Neuronal stem cell (in vitro differentiated cells): ENCODE data around the gene RFC3.
A peak's percentile ranks its signal among the peaks of the same experiment; 100 is the strongest.
"Not testable (repeated sequence)": the region's sequence is repeated elsewhere in the genome, so short reads cannot be mapped to it uniquely, and the experiment has no call there.

Experiments
- DNase-seq: peaks from one replicate; pipeline ENCODE4 v3.0.0-alpha.2; 2013; ENCODE audit warnings: low spot score
- H2AFZ ChIP-seq: one replicate; pipeline ENCODE4 v1.6.1; 2013; ENCODE audit warnings: mild to moderate bottlenecking, low read length, inconsistent platforms
- H2AK5ac ChIP-seq: 2 replicates; pipeline ENCODE4 v1.6.1; 2013; ENCODE audit warnings: low read depth, mild to moderate bottlenecking, inconsistent platforms, low read length, moderate library complexity, mixed read lengths
- H2BK120ac ChIP-seq: 2 replicates; pipeline ENCODE4 v1.6.1; 2013; ENCODE audit warnings: low read depth, mild to moderate bottlenecking, inconsistent platforms, low read length, moderate library complexity, mixed read lengths
- H2BK12ac ChIP-seq: one replicate; pipeline ENCODE4 v1.6.1; 2013; ENCODE audit warnings: low read length, inconsistent platforms
- H2BK15ac ChIP-seq: 2 replicates; pipeline ENCODE4 v1.6.1; 2013; ENCODE audit warnings: mild to moderate bottlenecking, low read length, inconsistent platforms, mixed read lengths
- H2BK5ac ChIP-seq: one replicate; pipeline ENCODE4 v1.6.1; 2013; ENCODE audit warnings: inconsistent platforms, mild to moderate bottlenecking, low read length, moderate library complexity
- H3K14ac ChIP-seq: one replicate; pipeline ENCODE4 v1.6.1; 2013; ENCODE audit warnings: low read length, inconsistent platforms
- H3K18ac ChIP-seq: 2 replicates; pipeline ENCODE4 v1.6.1; 2013; ENCODE audit warnings: low read length, inconsistent platforms
- H3K23ac ChIP-seq: 2 replicates; pipeline ENCODE4 v1.6.1; 2013; ENCODE audit warnings: low read depth, mild to moderate bottlenecking, mixed read lengths, low read length, inconsistent platforms; ENCODE audit not compliant: poor library complexity
- H3K27ac ChIP-seq: replicated peaks from 3 replicates; pipeline ENCODE4 v1.5.1; 2013; ENCODE audit warnings: low read length, inconsistent platforms
- H3K27me3 ChIP-seq, 3 experiments: 2 replicates each; pipeline ENCODE4 v1.6.1; 2013; ENCODE audit warnings: low read length in 3 of 3, mild to moderate bottlenecking in 2 of 3, inconsistent platforms in 1 of 3, low read depth in 1 of 3, mixed read lengths in 1 of 3, moderate library complexity in 1 of 3; ENCODE audit not compliant: control insufficient read depth in 3 of 3, insufficient read depth in 3 of 3
- H3K36me3 ChIP-seq, 2 donors: replicated peaks in 1 of 2; 2 replicates each; pipeline ENCODE4 v1.6.1; 2013; ENCODE audit warnings: low read length in 2 of 2; ENCODE audit not compliant: control insufficient read depth in 2 of 2, insufficient read depth in 2 of 2
- H3K4ac ChIP-seq: 2 replicates; pipeline ENCODE4 v1.6.1; 2013; ENCODE audit warnings: inconsistent platforms, mild to moderate bottlenecking, low read length, moderate library complexity
- H3K4me1 ChIP-seq, 2 donors: 1 replicate in 1 of 2; 2 replicates in 1 of 2; pipeline ENCODE4 v1.6.1; 2013; ENCODE audit warnings: low read length in 2 of 2, low read depth in 1 of 2; ENCODE audit not compliant: control insufficient read depth in 2 of 2, insufficient read depth in 1 of 2
- H3K4me2 ChIP-seq: one replicate; pipeline ENCODE4 v1.6.1; 2013; ENCODE audit warnings: mild to moderate bottlenecking, low read length, inconsistent platforms; ENCODE audit not compliant: insufficient read depth, poor library complexity, severe bottlenecking
- H3K4me3 ChIP-seq, 2 donors: 2 replicates each; pipeline ENCODE4 v1.5.1; 2013; ENCODE audit warnings: low read length in 2 of 2, mild to moderate bottlenecking in 2 of 2, inconsistent platforms in 1 of 2, moderate library complexity in 1 of 2
- H3K79me1 ChIP-seq: one replicate; pipeline ENCODE4 v1.6.1; 2013; ENCODE audit warnings: low read depth, mild to moderate bottlenecking, inconsistent platforms, low read length, moderate library complexity
- H3K9ac ChIP-seq: one replicate; pipeline ENCODE4 v1.6.1; 2013; ENCODE audit warnings: mild to moderate bottlenecking, low read depth, low read length, inconsistent platforms; ENCODE audit not compliant: poor library complexity
- H3K9me3 ChIP-seq, 2 donors: replicated peaks in 1 of 2; 2 replicates each; pipeline versions ENCODE3 to v1.6.1; 2013; ENCODE audit warnings: low read length in 2 of 2, mild to moderate bottlenecking in 2 of 2, inconsistent platforms in 1 of 2, low read depth in 1 of 2, mixed read lengths in 1 of 2, moderate library complexity in 1 of 2; ENCODE audit not compliant: control insufficient read depth in 2 of 2, insufficient read depth in 1 of 2
- H4K8ac ChIP-seq: one replicate; pipeline ENCODE4 v1.6.1; 2013; ENCODE audit warnings: low read depth, mild to moderate bottlenecking, inconsistent platforms, low read length, moderate library complexity
- H4K91ac ChIP-seq: one replicate; pipeline ENCODE4 v1.6.1; 2013; ENCODE audit warnings: low read length, low read depth, mild to moderate bottlenecking, inconsistent platforms; ENCODE audit not compliant: poor library complexity
- WGBS, 2 donors: extraction: QIAGEN DNeasy Blood & Tissue Kit; methylation state at CpG; one replicate each; pipeline ENCODE4 v1.1.7; 2013; ENCODE audit warnings: missing lambda C conversion rate in 2 of 2, mixed read lengths in 1 of 2; ENCODE audit not compliant: insufficient read length in 2 of 2, insufficient replicate concordance in 1 of 2; ENCODE audit errors: extremely low coverage in 2 of 2; 5-methylcytosine and 5-hydroxymethylcytosine counted together

RFC3 gene

GRCh38 chr13:33806470-33807248 lies 11.3 kb upstream of the RFC3 start:
- H3K4ac ChIP-seq: no peak overlapping the region
- H3K23ac ChIP-seq: no peak overlapping the region
- H3K4me2 ChIP-seq: no peak overlapping the region
- H3K4me1 ChIP-seq: no peaks in the 10 kb centered on the region
- no peak overlapping the region for H3K18ac ChIP-seq
- peaks cover 0 to 16% (median 0%) of the 10 kb centered on the region in 3 experiments for H3K27me3 ChIP-seq
- no peak overlapping the region for H2BK15ac ChIP-seq
- H3K36me3 ChIP-seq: no peaks in the 10 kb centered on the region
- no peak overlapping the region for H4K8ac ChIP-seq
- no peak overlapping the region for H2AFZ ChIP-seq
- no peak overlapping the region for H2AK5ac ChIP-seq
- no peak for DNase-seq
- no peak overlapping the region for H2BK5ac ChIP-seq
- no peak overlapping the region for H3K14ac ChIP-seq
- WGBS, 2 donors: no CpG with 5 or more reads among the region's 8 CpGs
- H2BK12ac ChIP-seq: no peak overlapping the region
- no peaks in the 10 kb centered on the region for H3K79me1 ChIP-seq
- H2BK120ac ChIP-seq: no peak overlapping the region
- H3K9me3 ChIP-seq: no peaks in the 10 kb centered on the region
- H3K27ac ChIP-seq: no peak overlapping the region
- no peak overlapping the region for H3K9ac ChIP-seq
- H4K91ac ChIP-seq: no peak overlapping the region
- H3K4me3 ChIP-seq: no peak overlapping the region

GRCh38 chr13:33812829-33813228 lies 5.1 kb upstream of the RFC3 start:
- not testable (repeated sequence) for H3K4me1 ChIP-seq, DNase-seq, H3K14ac ChIP-seq, H3K4me2 ChIP-seq, H4K91ac ChIP-seq, H3K27ac ChIP-seq, H2BK15ac ChIP-seq, H3K4ac ChIP-seq, H3K18ac ChIP-seq, H2BK5ac ChIP-seq, H3K27me3 ChIP-seq, H3K4me3 ChIP-seq, H4K8ac ChIP-seq, H2AK5ac ChIP-seq, H2BK120ac ChIP-seq, H2BK12ac ChIP-seq, H3K36me3 ChIP-seq, H2AFZ ChIP-seq, H3K79me1 ChIP-seq, H3K9ac ChIP-seq, H3K23ac ChIP-seq, H3K9me3 ChIP-seq
- WGBS, 2 donors: no CpG with 5 or more reads among the region's 7 CpGs

- Histone ChIP-seq H2BK12ac (no peak overlapping the region), H4K91ac (no peak overlapping the region), H3K14ac (no peak overlapping the region), H2BK15ac (no peak overlapping the region), H3K23ac (no peak overlapping the region), H3K9ac (no peak overlapping the region), H3K36me3 (peaks cover 0 to 7% of the 10 kb centered on the region in 2 donors), H2BK5ac (no peak overlapping the region), H2AK5ac (no peak overlapping the region), H3K4me3 (no peak overlapping the region), H2BK120ac (no peak overlapping the region), H3K18ac (no peak overlapping the region), H3K4me1 (no peaks in the 10 kb centered on the region), H3K27me3 (no peaks in the 10 kb centered on the region), H3K79me1 (peaks cover 1% of the 10 kb centered on the region), H3K4ac (no peak overlapping the region), H3K9me3 (no peaks in the 10 kb centered on the region), H3K4me2 (no peak overlapping the region), H3K27ac (no peak overlapping the region), H4K8ac (no peak overlapping the region), H2AFZ (no peak overlapping the region)
- WGBS, 2 donors: no CpG with 5 or more reads among the region's 1 CpG
- DNase-seq: no peak
Observed at GRCh38 chr13:33815011-33815550, 2.9 kb upstream of the RFC3 start.

GRCh38 chr13:33816912-33817311 lies 1.0 kb upstream of the RFC3 start:
- no peak for DNase-seq
- WGBS, 2 donors: no CpG with 5 or more reads among the region's 2 CpGs
- peak overlapping the region; percentile 44 for H2AFZ ChIP-seq
- no peak overlapping the region for H2BK5ac ChIP-seq
- H3K79me1 ChIP-seq: peaks cover 1% of the 10 kb centered on the region
- H3K9me3 ChIP-seq: no peaks in the 10 kb centered on the region
- peaks cover 6 to 24% of the 10 kb centered on the region in 2 donors for H3K36me3 ChIP-seq
- H3K4ac ChIP-seq: no peak overlapping the region
- H3K23ac ChIP-seq: no peak overlapping the region
- no peak overlapping the region for H4K8ac ChIP-seq
- H4K91ac ChIP-seq: no peak overlapping the region
- H3K18ac ChIP-seq: no peak overlapping the region
- H3K27me3 ChIP-seq: no peaks in the 10 kb centered on the region
- no peak overlapping the region for H2BK15ac ChIP-seq
- no peak overlapping the region for H3K4me3 ChIP-seq
- H3K4me1 ChIP-seq: no peaks in the 10 kb centered on the region
- no peak overlapping the region for H2BK12ac ChIP-seq
- no peak overlapping the region for H3K9ac ChIP-seq
- no peak overlapping the region for H2AK5ac ChIP-seq
- H3K14ac ChIP-seq: no peak overlapping the region
- H2BK120ac ChIP-seq: no peak overlapping the region
- H3K4me2 ChIP-seq: no peak overlapping the region
- no peak overlapping the region for H3K27ac ChIP-seq
